Measurements from ENCODE around the gene PKLR.
"Not testable (repeated sequence)": the region's sequence is repeated elsewhere in the genome, so short reads cannot be mapped to it uniquely, and the experiment has no call there.

Gene PKLR

DNA sequence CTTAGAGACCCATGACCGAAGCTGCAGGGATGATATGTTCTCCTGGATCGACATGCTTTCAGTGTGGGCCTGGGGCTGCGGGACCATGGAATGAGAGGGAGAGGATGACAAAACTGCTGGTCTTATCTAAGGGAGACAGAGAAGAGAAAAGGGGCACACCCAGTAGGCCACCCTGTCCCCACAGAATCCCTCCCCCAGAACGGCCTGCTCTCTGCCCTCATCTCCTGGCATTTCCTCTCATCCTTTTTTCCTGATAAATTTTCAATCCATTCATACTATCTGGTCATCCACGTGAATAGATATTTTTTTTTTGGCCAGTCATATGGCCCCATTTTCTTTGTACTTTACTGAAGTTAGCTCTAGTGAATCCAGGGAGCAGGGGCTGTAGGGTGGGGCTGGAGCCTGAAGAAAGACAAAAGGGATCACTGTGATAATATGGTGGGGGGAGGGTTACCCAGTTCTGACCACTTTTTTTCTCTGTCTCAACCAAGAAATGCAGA is at the start of gene PKLR:
TSS of gene PKLR (minus strand) at position 97 of the 500 bp plus-strand sequence. CDS start at position 54, 43 bp downstream.
- DNase-seq: no peak

- DNase-seq: no peak
These were observed 41.6 kb upstream of the PKLR start for GRCh38 chr1:155342842-155343241.

- DNase-seq: no peak
These were observed 38.4 kb upstream of the PKLR start for GRCh38 chr1:155339515-155340097.

- DNase-seq: no peak
These were observed 33.7 kb upstream of the PKLR start for GRCh38 chr1:155334962-155335361.

- no peak for DNase-seq
These were observed 28.9 kb upstream of the PKLR start for GRCh38 chr1:155329980-155330598.

DNA sequence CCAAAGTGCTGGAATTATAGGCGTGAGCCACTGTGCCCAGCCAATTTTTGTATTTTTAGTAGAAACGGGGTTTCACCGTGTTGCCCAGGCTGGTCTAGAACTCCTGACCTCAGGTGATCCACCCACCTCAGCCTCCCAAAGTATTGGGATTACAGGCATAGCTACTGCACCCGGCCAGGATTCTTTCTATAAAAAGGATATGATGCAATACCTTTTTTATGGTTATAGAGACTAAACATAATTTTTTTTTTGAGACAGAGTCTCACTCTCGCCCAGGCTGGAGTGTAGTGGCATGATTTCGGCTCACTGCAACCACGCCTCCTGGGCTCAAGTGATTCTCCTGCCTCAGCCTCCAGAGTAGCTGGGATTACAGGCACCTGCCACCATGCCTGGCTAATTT is 27.6 kb upstream of the PKLR start:
- DNase-seq: not testable (repeated sequence)

DNA sequence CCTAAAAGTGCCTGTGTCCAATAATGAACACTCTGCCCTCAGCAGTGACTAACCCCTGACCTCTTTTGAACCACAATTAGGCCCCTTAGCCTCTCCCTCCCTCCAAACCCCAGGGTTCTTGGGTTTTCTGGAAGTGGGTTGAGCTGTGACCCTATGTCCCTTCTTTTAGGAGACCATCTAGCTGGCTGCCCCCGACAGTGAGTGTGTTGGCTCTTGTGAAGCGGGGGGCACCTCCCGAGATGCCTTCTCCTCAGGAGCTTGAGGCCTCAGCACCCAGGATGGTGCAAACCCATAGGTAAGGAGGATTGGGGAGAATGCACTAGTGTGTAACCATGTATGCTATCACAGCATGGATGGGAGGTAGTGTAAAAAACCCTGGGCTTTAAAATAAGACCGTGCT is 26.7 kb upstream of the PKLR start:
- no peak for DNase-seq

DNA sequence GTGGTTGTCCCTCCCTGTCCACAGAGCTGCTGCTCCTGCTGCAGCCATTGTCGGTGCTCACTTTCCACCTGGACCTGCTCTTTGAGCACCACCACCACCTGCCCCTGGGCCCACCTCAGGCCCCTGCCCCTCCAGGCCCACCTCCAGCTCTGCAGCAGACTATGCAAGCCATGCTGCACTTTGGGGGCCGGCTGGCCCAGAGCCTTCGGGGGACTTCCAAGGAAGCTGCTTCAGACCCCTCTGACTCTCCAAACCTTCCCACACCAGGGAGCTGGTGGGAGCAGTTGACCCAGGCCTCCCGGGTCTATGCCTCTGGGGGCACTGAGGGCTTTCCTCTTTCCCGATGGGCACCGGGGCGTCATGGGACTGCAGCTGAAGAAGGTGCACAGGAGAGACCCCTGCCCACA is 25.4 kb upstream of the PKLR start:
- no peak for DNase-seq

- no peak for DNase-seq
These were observed 24.8 kb upstream of the PKLR start for GRCh38 chr1:155326020-155326526.

GRCh38 chr1:155325603-155325893 is 24.3 kb upstream of the PKLR start:
- no peak for DNase-seq

- DNase-seq: peak; percentile 26 to 39
These were observed 23.7 kb upstream of the PKLR start for GRCh38 chr1:155324717-155325602.

GRCh38 chr1:155324037-155324716 is 22.9 kb upstream of the PKLR start:
- DNase-seq: peak; percentile 91 to 96

DNA sequence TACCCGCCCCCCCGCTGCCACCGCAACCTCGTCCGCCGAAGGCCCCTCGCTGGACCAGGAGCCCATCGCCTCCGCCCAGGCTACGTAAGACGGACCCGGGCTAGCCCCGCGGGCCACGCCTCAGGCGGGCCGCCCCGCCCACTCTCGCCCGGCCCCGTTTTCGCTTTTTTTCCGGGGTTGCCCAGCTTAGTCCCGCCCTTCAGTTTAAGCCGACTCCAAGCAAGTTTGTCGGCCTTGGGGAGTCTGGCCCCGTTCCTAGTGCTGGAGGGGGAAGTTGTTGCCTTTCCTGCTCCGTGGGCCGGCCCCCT is 22.4 kb upstream of the PKLR start:
- peak; percentile 82 to 89 for DNase-seq

DNA sequence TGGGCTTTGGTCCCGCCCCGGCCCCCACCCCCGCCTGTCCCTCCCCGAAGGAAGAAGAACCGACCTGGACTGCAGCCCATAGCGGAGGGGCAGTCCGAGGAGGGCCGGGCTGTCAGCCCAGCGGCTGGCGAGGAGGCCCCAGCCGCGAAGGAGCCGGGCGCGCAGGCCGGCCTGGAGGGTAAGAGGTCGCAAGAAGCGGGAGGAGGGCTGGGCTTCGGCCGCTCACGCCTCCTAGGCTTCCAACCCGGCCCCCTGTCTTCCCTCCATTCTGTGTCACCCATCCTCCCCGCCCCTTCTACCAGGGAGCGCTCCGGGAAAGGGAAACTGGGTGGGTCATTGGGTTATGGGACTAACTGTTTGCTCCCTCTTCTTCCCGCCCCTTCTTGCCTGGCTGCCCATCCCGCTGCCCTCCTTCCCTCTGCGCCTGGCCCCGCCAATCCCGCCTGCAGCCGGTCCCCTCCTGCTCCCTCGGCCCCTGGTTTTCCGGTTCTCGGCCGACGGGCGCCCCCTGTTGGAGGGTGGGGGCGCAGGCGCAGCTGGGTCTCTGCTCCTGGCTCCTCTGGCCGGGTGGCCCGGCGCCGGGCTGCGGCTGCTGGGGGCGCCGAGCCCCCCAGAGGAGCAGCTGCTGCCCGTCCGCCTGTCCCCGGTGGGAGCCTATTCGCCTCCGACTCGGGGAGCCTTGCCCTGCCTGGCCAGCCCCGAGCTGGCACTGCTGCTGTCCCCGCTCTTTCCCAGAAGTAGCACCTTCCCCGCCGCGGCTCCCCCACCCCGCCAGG is 21.9 kb upstream of the PKLR start:
- DNase-seq: peak; percentile 93 to 94

DNA sequence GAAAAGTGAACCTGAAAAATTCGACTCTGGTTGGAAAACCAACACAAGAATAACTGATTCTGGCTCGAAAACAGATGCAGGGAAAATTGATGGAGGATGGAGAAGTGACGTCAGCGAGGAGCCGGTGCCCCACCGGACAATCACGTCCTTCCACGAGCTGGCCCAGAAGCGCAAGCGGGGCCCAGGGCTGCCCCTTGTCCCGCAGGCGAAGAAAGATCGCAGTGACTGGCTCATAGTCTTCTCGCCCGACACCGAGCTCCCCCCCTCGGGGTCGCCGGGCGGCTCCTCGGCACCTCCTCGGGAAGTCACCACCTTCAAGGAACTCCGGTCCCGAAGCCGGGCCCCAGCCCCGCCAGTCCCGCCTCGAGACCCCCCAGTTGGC is 21.3 kb upstream of the PKLR start:
- peak; percentile 27 to 29 for DNase-seq

- no peak for DNase-seq
These were observed 20.6 kb upstream of the PKLR start for GRCh38 chr1:155321639-155322503.

DNA sequence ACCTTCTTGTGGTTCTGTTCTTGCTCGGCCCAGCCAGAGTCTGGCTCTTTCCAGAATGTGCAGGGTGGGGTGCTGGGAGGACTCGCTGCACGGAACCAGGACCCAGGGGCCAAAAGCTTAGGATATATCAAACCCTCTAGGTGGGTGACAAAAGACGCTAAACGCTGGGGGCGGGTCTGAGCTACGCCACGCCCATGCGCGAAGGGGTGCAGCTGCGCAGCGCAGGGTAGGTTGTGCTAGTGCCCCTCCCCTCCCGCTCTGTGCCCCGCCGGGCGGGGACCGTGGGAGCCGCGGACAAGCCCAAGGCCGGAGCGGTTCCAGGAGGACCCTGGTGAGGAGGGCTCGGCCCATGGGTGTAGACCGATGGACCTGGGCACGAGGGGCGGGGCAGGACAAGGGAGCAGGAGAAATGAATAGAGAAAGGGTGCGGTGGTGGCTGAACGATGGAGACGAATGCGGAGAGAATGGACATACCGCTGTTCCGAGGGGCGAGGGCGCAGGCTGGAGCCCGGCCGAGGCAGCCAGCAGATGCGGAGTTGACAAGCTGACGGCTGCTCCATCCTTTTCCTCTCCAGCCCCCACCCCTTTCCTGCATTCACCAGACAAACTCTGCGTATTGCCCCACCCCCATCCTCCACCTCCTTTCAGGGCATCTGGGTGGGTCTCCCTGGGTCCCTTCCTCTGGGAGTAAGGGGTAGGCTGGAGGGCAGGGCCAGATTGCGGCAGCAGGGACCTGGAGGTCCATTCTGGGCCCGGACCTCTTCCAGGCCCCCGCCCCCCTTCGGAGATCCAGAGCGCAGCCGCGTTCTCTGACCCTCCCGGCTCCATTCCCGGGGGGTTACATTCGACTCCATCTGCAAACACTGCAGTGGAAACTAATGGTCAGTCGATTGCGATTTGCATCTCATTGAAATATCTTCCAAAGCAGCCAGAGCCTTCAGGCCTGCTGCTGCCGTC is 19.7 kb upstream of the PKLR start, which contains the start of gene RUSC1:
TSS of gene RUSC1 (plus strand) at position 234 of the 957 bp plus-strand sequence. CDS start 880 bp downstream, outside the sequence.
- peak; percentile 74 to 83 for DNase-seq

GRCh38 chr1:155320252-155320651 is 19.0 kb upstream of the PKLR start:
- peak in 1 of 2 donors; percentile 10 for DNase-seq

- no peak for DNase-seq
These were observed 18.3 kb upstream of the PKLR start for GRCh38 chr1:155319536-155319935.

DNA sequence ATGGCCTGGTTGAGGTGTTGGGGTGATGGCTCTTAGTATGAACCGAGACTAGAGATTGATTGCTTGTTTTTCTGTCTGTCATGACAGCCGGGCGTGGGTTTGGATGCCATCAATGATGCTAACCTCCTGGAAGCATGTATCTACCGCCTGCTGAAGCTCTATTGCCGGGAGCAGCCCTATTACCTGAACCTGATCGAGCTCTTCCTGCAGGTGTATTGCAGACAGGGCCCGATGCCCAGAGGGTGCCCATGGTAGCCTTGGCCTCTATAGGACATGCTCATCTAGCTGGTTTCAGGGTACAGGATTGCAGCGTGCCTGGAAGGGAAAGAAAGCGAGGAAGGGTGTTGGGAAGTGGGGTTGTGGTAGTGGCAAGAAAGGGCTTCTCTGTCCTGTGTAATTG is 16.8 kb upstream of the PKLR start:
- no peak for DNase-seq
